Renal cortex interstitium (tissue), 11 donors: ENCODE results near the gene PTPRN2. TPM values are rescaled to one million over a fixed set of nuclear protein-coding genes. Genes with fewer than 3 reads are reported as not detected.
"Not testable (repeated sequence)": the region's sequence is repeated elsewhere in the genome, so short reads cannot be mapped to it uniquely, and the experiment has no call there.

Experiments
- DNase-seq, 11 donors: peaks; one replicate each; pipeline ENCODE4 v3.0.0-alpha.2; 2013; ENCODE audit warnings: low read depth in 9 of 11, low spot score in 4 of 11; ENCODE audit errors: extremely low read depth in 1 of 11
- polyA plus RNA-seq, 3 donors: library from polyadenylated mRNA; unstranded; fragments of 120-200 nt; gene quantifications; one replicate each; pipeline ENCODE4 v1.2.1, GENCODE V29; 2013; ENCODE audit not compliant: insufficient read length in 3 of 3

PTPRN2 gene
- polyA plus RNA-seq, 3 donors = 6.0 to 7.7 (median 7.2) TPM

DNA sequence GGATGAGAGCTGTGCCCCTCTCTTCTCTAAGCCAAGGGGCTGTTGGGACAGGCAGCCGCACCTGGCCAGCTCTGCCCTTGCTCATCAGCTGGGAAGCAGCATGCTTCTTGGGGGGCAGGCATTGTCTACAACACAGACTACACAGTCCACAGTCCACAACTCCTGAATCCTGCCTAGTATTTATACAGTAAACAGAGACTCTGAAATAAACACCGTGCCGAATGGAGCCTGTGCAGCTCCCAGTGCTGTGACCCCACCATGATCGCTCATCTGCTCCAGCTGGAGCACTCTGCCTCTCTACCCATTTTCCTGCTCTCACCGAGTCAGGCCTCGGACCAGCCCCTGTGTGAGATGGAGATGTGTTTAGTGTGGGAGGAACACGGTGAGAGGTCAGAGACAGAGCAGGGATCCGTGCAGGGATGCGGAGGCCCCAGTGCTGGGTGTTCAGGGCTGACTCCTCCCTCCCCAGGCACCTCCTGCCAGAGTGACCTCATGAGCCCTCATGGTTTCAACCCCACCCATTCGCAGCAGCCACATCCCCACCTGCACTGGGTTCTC is 642.8 kb downstream of the PTPRN2 start:
- DNase-seq = no peak

GRCh38 chr7:157944051-157944450 is 643.6 kb downstream of the PTPRN2 start:
- DNase-seq = no peak

- no peak for DNase-seq
Measured at GRCh38 chr7:157943561-157943960, 644.1 kb downstream of the PTPRN2 start.

GRCh38 chr7:157941210-157941609 is 646.4 kb downstream of the PTPRN2 start:
- no peak for DNase-seq

GRCh38 chr7:157940497-157940896 is 647.1 kb downstream of the PTPRN2 start:
- DNase-seq = no peak

- DNase-seq = no peak
Measured at GRCh38 chr7:157938211-157938610, 649.4 kb downstream of the PTPRN2 start.

DNA sequence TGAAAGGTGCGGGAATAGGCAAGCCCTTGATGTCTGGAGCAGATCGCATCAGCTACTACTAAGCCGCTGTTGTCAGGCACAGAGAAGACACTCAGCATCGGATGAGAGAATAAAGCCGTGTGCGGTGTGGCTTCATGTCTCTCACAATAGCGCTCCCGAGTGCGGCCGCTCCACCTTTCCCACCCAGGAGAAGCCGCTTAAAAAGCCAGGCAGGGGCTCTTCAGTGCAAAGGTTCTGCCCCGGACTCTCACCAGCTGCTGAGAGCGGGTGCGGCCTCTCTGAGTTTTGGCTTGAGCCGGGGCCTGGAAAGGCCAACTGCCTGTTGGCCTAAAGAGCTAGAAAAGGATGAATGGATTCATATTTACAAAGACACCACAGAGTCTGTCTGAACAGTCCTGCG is 650.2 kb downstream of the PTPRN2 start:
- no peak for DNase-seq

DNA sequence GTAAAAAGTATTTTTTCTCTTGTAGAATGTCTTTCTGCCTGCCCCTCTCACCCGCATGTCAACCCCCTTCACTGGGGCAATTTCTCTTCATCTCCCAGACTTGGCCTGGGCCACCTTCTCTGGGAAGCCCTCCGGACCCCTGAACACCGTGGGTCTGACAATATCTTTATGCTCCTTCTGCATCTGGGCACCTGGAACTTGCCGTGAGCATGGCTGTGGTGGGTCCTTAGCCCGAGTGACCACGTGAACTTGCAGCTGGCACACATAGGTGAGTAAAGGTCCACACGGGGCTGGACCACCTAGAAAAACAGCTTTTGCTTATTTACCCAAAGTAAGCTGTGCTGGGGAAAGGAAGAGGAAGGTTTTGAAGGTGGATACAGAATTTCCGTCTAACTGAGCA is 650.6 kb downstream of the PTPRN2 start:
- no peak for DNase-seq

DNA sequence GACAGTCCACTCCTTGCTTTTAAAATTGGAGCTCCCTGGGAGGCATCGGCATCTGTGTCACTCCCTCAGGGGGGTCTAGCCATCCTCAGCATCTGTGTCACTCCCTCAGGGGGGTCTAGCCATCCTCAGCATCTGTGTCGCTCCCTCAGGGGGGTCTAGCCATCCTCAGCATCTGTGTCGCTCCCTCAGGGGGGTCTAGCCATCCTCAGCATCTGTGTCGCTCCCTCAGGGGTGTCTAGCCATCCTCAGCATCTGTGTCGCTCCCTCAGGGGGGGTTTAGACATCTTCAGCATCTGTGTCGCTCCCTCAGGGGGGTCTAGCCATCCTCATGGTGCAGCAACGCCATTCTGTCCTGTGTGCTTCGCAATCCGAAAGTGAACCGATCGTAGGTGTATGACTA is 651.9 kb downstream of the PTPRN2 start:
- DNase-seq = not testable (repeated sequence)

DNA sequence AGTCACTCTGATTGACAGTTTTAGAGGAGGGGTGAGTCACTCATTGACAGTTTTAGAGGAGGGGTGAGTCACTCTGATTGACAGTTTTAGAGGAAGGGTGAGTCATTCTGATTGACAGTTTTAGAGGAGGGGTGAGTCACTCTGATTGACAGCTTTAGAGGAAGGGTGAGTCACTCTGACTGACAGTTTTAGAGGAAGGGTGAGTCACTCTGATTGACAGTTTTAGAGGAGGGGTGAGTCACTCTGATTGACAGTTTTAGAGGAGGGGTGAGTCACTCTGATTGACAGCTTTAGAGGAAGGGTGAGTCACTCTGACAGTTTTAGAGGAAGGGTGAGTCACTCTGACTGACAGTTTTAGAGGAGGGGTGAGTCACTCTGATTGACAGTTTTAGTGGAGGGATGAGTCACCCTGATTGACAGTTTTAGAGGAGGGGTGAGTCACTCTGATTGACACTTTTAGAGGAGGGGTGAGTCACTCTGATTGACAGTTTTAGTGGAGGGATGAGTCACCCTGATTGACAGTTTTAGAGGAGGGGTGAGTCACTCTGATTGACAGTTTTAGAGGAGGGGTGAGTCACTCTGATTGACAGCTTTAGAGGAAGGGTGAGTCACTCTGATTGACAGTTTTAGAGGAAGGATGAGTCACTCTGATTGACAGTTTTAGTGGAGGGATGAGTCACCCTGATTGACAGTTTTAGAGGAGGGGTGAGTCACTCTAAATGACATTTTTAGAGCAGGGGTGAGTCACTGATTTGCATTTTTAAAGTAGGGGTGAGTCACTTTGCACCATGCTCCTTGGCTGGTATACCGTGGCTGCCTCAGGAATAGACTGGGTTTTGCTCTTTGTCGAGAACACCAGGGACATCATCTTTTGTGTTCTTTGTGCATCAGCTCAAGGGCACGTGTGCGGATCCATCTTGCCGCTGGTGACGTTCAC is 654.1 kb downstream of the PTPRN2 start:
- DNase-seq = not testable (repeated sequence)

DNA sequence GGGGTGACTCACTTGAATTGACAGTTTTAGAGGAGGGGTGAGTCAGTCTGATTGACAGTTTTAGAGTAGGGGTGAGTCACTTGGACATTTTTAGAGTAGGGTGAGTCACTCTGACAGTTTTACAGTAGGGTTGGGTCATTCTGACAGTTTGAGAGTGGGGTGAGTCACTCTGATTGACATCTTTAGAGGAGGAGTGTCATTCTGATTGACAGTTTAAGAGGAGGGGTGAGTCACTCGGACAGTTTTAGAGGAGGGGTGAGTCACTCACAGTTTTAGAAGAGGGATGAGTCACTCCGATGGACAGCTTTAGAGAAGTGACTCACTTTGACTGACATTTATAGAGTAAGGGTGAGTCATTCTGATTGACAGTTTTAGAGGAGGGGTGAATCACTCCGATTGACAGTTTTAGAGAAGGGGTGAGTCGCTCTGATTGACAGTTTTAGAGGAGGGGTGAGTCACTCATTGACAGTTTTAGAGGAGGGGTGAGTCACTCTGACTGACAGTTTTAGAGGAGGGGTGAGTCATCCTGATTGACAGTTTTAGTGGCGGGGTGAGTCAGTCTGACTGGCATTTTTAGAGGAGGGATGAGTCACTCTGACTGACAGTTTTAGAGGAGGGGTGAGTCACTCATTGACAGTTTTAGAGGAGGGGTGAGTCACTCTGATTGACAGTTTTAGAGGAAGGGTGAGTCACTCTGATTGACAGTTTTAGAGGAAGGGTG is 655.0 kb downstream of the PTPRN2 start:
- DNase-seq = no peak

DNA sequence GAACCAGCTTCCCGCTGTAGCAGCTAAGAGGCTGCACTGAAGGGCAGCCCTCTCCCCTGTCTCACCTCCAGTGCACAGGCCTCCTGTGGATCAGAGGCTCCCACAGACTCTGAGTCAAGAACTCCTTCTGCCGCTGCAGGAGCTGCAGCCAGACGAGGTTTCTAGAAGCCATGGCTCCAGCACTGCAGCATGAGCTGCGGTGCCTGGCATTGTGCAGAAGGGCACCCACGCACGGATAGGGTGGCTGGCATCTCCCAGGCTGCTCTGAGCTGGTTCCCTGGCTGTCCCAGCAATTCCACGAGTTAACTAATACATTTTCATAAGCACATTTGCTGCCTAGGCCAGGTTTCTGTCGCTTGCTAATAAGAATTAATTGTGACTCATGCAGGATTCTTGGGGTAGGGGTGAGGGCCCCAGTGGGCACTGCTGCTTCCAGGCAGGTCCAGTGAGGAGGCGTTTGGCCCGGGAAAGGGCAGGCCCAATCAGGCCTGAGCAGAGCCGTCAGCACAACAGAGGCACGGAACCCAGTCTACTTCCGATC is 656.6 kb downstream of the PTPRN2 start:
- DNase-seq = no peak

- DNase-seq = no peak
Measured at GRCh38 chr7:157930441-157930840, 657.2 kb downstream of the PTPRN2 start.

DNA sequence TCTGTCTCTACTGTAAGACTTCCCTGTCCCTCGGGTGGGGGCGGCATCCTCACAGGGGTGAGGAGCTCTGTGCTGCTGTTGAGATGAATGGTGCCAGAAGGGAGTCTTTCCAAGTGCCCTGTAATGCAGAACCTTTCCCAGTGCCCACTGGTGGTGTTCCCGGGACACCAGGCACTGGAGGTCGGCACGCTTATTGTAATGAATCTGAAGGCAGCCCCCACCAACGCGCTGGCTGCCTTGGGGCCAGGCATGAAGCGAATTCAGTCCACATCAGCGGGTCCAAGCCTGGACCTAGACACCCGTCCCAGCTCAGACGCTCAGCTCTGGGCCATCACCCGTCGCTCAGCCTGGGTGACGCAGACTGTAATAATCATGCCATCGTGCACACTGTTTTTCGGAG is 658.0 kb downstream of the PTPRN2 start:
- no peak for DNase-seq

DNA sequence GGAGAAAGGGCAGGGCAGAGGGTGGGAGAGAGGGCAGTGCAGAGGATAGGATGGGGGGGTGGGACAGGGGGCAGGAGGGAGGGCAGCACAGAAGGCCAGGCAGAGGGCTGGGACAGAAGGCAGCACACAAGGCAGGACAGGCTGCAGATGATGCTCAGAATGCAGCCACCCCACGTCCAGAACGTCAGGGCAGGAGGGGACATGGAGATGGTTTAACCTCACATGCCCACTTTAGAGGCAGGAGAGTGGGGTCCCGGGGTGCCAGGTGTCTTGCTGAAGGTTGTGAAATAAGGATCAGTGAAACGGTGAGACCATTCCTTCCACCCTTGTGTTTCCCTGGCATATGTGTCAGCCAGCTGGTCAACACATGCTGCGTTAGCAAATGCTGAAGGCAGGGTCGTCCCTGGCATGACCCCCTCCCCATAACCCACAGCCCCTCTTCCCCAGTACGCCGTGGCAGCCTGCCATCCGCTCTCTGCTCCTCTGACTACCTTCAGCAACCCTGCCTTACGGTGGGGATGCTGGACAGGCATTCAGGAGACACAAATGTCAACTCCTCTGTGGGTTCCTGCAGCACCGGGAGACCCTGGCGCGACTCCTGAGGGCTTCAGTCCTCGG is 658.7 kb downstream of the PTPRN2 start:
- no peak for DNase-seq

DNA sequence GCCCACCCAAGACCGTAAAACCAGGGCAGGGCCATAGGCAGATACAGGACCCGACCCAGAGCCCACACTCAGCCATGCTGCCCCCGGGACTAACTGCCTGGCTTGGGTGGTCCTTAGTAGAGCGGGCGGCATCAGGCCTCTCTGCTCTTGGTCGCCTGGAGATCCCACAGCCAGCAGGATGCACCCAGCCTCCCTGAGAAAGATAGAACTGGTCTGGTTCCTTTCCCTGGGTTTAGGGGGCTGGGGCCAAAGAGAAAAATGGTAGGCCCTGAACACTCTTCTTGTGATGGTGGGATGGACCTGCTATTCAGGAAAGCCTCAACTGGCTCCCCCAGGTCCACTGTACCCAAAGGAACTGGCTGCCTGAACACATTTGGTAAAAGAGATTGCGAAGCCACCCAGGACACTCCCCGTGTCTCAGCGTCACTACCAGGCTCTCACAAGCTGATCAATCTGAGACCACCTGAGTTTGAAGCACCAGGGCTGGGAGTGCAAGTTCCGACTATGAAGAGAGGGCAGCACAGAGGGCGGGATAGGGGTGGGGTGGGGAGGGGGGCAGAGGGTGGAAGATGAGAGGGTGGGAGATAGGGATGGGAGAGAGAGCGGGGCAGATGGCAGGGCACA is 659.3 kb downstream of the PTPRN2 start:
- no peak for DNase-seq

DNA sequence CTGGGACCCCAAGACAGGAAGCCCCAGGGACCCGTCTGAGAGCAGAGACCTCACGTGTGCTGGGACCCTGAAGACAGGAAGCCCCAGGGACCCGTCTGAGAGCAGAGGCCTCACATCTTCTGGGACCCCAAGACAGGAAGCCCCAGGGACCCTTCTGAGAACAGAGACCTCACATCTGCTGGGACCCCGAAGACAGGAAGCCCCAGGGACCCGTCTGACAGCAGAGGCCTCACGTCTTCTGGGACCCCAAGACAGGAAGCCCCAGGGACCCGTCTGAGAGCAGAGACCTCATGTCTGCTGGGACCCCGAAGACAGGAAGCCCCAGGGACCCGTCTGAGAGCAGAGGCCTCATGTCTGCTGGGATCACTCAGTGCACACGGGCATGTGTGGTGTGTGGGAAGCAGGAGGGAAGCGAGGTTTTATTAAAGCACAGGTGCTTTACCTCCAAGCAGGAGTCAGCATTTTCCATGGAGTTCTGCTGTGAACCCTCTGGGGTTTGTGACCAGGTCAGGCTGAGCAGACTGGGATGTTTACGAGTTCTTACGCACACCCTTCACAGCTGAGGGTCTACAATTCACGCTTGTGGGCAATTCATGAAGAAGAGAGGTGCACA is 660.2 kb downstream of the PTPRN2 start:
- no peak for DNase-seq

DNA sequence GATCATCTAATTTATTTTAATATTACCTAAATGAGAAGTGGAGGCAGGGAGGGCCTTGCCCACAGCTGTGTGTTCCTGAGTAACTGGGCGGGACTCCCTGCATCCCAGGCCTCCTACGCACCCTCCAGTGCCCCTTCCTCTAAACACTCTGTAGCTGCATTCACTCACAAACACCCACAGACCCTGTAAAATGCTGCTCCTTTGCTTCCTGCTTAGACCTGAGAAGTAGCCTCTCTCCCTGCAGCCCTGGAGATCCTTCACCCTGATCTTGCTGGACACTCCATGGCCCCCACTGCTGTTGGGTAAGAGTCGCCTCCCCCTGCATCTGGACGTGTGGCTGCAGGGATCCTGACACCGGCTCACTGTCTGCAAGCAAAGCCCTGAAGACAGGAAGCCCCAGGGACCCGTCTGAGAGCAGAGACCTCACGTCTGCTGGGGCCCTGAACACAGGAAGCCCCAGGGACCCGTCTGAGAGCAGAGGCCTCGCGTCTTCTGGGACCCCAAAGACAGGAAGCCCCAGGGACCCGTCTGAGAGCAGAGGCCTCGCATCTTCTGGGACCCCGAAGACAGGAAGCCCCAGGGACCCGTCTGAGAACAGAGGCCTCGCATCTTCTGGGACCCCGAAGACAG is 661.0 kb downstream of the PTPRN2 start:
- DNase-seq = no peak
